ENCODE data around the gene POLD3. TPM values are rescaled to one million over a fixed set of nuclear protein-coding genes. Genes with fewer than 3 reads are reported as not detected.

Gene POLD3
- total RNA-seq, 6 experiments from 2014 or later = 10.1 to 17.5 (median 15.3) TPM

DNA sequence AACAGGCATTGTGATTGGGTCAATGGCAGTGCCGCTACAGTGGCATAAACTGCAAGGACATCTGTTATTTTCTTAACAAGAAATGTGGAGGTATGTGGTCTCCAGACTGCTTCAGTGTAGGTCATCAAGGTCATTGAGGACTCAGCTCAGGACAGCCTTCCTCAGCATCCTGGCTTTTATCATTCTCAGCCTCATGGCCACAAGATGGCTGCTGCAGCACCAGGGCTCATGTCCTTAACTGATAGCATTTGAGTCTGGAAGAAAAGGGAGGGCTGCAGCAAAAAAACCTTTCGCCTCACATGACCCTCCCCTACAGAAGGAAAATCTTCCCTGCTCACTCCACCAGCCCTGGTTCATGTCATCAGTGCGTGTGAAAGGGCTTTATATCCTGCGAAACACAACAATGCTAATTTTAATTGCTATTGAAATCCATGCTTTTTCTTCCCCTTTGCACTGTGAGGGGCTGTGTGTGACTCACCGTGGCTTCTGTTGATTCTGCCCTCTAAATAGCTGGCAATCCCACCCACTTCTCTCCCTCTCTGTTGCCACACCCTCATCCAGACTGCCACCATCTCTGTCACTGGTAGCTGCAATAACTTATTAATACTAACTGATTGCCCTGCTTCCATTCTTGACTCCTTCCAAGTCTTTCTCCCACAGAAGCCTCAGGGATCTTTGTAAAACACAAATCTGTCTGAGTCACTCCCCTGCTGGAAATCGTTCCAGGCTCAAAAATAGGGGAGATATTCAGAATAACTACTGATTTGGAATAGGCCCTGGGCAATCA, 95.0 kb downstream of the POLD3 start:
- TF ChIP-seq, protein P1, sequence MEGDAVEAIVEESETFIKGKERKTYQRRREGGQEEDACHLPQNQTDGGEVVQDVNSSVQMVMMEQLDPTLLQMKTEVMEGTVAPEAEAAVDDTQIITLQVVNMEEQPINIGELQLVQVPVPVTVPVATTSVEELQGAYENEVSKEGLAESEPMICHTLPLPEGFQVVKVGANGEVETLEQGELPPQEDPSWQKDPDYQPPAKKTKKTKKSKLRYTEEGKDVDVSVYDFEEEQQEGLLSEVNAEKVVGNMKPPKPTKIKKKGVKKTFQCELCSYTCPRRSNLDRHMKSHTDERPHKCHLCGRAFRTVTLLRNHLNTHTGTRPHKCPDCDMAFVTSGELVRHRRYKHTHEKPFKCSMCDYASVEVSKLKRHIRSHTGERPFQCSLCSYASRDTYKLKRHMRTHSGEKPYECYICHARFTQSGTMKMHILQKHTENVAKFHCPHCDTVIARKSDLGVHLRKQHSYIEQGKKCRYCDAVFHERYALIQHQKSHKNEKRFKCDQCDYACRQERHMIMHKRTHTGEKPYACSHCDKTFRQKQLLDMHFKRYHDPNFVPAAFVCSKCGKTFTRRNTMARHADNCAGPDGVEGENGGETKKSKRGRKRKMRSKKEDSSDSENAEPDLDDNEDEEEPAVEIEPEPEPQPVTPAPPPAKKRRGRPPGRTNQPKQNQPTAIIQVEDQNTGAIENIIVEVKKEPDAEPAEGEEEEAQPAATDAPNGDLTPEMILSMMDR (IDR thresholded peaks at IDR 0.05) = no peak
- Mint-ChIP-seq H3K9me3 (no peaks in the 10 kb centered on the region), H3K4me1 (ENCODE audit: low read depth) (peaks cover 38% of the 10 kb centered on the region), H3K36me3 (ENCODE audit: low read depth) (no peaks in the 10 kb centered on the region), H3K4me3 (no peak overlapping the region), H3K27me3 (ENCODE audit: insufficient read depth) (peaks cover 4% of the 10 kb centered on the region), H3K27ac (peak overlapping the region; percentile 42)
- DNase-seq = peak; percentile 16

DNA sequence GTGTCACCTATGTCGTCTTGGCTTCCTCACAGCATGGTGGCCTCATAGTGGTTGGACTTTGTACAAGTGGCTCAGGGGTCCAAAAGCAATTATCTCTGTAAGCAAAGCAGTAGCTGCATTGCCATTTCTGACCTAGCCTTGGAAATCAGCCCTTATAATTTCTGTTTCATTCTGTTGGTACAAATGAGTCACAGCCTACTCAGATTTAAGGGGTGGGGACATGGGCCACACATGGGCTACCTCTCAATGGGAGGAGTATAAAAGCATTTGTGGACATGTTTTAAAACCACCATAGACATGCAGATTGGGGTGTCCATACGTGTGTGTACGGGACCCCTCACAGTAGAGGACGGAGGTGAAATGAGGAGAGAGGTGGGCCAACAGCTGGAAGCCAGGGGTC, 97.3 kb downstream of the POLD3 start:
- no peaks in the 10 kb centered on the region for H3K36me3 Mint-ChIP-seq (ENCODE audit: low read depth)
- H3K27ac Mint-ChIP-seq = no peak overlapping the region
- H3K4me1 Mint-ChIP-seq (ENCODE audit: low read depth) = peaks cover 27% of the 10 kb centered on the region
- no peak overlapping the region for H3K4me3 Mint-ChIP-seq
- TF ChIP-seq, protein P1 (IDR thresholded peaks at IDR 0.05) = no peak
- H3K27me3 Mint-ChIP-seq (ENCODE audit: insufficient read depth) = peaks cover 12% of the 10 kb centered on the region
- DNase-seq = peak; percentile 7
- H3K9me3 Mint-ChIP-seq = no peaks in the 10 kb centered on the region

DNA sequence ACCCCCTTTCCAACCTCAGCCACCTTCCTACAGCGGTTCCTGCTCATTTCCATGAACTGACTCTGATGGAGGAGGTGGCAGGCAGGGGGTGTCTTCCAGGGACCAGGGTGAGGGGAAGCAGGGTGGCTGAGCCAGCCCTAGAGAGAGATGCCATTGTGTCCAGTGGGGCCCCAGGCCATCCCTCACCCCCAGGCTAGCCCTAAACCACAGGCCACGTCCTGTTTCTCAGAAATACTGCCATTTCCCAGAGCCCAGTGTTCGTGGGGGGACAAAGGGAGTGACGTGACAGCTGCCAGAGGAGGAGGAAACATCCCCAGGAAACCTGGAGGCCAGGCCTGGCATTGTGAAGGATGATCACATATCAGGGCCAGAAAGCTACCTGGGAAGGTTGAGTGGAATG, 99.4 kb downstream of the POLD3 start:
- Mint-ChIP-seq H3K36me3 (ENCODE audit: low read depth) (no peaks in the 10 kb centered on the region), H3K27me3 (ENCODE audit: insufficient read depth) (peaks cover 13% of the 10 kb centered on the region), H3K4me1 (ENCODE audit: low read depth) (peaks cover 26% of the 10 kb centered on the region), H3K9me3 (no peaks in the 10 kb centered on the region), H3K27ac (no peak overlapping the region), H3K4me3 (no peak overlapping the region)
- no peak for DNase-seq
- TF ChIP-seq, protein P1 (IDR thresholded peaks at IDR 0.05) = no peak

Other genes starting within 250 kb of the POLD3 start
- 1 to 10 TPM; 1.2 to 3.2 (median 1.6) TPM for gene PGM2L1, start 194.1 kb upstream of the POLD3 start, total RNA-seq (2021; fragmentation: NEBNext Ultra II Directional; extraction: Animal tissue kit (Norgen Biotek cat#: 25700))
- gene KCNE3, start 125.0 kb upstream of the POLD3 start, total RNA-seq (2021; fragmentation: NEBNext Ultra II Directional; extraction: Animal tissue kit (Norgen Biotek cat#: 25700)) = under 1 TPM in 1 of 6 experiments, not detected in 5; 0.09 TPM
- gene LIPT2, start 98.9 kb upstream of the POLD3 start, total RNA-seq (2021; fragmentation: NEBNext Ultra II Directional; extraction: Animal tissue kit (Norgen Biotek cat#: 25700)) = 1 to 10 TPM in 4 of 6 experiments, under 1 TPM in 2; 0.63 to 2.0 (median 1.3) TPM
- gene CHRDL2, start 138.8 kb downstream of the POLD3 start, total RNA-seq (2021; fragmentation: NEBNext Ultra II Directional; extraction: Animal tissue kit (Norgen Biotek cat#: 25700)) = not detected
- 10 to 100 TPM; 10.9 to 12.9 (median 12.2) TPM for gene RNF169, start 156.3 kb downstream of the POLD3 start, total RNA-seq (2021; fragmentation: NEBNext Ultra II Directional; extraction: Animal tissue kit (Norgen Biotek cat#: 25700))